ENCODE measurements around the gene SH2D2A.

DNA sequence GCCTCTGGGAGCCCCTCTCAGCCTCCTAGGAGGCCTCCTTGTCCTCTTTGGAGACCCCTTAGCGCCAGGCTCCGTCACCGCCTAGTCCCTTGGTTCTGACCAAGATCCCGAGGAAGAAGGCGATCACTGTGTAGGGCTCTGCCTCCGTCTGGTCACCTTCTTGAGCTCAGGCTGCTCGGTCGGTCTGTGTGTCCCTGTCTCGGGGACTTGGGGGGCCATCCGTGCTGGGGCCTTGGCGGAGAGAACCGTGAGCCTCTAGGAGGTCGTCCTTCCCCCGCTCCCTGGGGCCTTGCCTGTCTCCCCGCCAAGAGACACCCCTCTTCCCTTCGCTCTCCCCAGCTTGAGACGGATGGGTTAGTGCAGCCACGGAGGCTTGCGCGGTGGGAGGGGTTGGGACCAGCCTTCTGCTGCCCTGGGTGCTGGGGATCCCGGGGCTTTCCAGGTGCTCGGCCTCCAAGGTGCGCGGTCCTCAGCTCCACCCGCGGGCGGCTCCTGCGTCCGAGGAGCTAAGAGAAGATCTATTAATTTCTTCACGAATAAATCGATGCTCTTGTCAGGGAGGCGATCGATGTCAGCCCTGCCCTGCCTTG lies 43.0 kb upstream of the SH2D2A start:
- TF ChIP-seq, protein P1, sequence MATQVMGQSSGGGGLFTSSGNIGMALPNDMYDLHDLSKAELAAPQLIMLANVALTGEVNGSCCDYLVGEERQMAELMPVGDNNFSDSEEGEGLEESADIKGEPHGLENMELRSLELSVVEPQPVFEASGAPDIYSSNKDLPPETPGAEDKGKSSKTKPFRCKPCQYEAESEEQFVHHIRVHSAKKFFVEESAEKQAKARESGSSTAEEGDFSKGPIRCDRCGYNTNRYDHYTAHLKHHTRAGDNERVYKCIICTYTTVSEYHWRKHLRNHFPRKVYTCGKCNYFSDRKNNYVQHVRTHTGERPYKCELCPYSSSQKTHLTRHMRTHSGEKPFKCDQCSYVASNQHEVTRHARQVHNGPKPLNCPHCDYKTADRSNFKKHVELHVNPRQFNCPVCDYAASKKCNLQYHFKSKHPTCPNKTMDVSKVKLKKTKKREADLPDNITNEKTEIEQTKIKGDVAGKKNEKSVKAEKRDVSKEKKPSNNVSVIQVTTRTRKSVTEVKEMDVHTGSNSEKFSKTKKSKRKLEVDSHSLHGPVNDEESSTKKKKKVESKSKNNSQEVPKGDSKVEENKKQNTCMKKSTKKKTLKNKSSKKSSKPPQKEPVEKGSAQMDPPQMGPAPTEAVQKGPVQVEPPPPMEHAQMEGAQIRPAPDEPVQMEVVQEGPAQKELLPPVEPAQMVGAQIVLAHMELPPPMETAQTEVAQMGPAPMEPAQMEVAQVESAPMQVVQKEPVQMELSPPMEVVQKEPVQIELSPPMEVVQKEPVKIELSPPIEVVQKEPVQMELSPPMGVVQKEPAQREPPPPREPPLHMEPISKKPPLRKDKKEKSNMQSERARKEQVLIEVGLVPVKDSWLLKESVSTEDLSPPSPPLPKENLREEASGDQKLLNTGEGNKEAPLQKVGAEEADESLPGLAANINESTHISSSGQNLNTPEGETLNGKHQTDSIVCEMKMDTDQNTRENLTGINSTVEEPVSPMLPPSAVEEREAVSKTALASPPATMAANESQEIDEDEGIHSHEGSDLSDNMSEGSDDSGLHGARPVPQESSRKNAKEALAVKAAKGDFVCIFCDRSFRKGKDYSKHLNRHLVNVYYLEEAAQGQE (IDR thresholded peaks at IDR 0.05; ENCODE audit: insufficient read depth in 1 of 2, low read depth in 2 of 2, low read length in 2 of 2) = no peak
- no peak for TF ChIP-seq POLR2AphosphoS5 (IDR thresholded peaks at IDR 0.05; ENCODE audit: low read depth, low read length)
- no peak for TF ChIP-seq SIN3A (IDR thresholded peaks at IDR 0.05; ENCODE audit: borderline replicate concordance, insufficient read depth, low read length)
- no peak for TF ChIP-seq TAF1 (IDR thresholded peaks at IDR 0.05; ENCODE audit: borderline replicate concordance, insufficient read depth, low read length)
- TF ChIP-seq FOXP2 (optimal IDR thresholded peaks at IDR 0.05; ENCODE audit: borderline replicate concordance, extremely low read depth, extremely low read length, insufficient read depth) = no peak

All from PFSK-1 (cell line).